ENCODE results near the gene KLHL25. TPM values are rescaled to one million over a fixed set of nuclear protein-coding genes. Genes with fewer than 3 reads are reported as not detected.

The KLHL25 gene
- total RNA-seq, 1 experiment from 2014 or later, result 18.4 TPM

- H2BK20ac ChIP-seq (ENCODE audit: low read depth, low read length, poor library complexity, severe bottlenecking), result no peak overlapping the region
- no peak overlapping the region for H4K8ac ChIP-seq (replicated peaks; ENCODE audit: insufficient read length, low read depth, low read length)
- no peak overlapping the region for H3K27ac ChIP-seq (ENCODE audit: insufficient read length, low read depth, low read length)
- H3K9me3 ChIP-seq (ENCODE audit: control insufficient read depth, low read depth, low read length), result no peaks in the 10 kb centered on the region
- H3K79me1 ChIP-seq (ENCODE audit: insufficient read depth, low read depth, low read length, poor library complexity, severe bottlenecking), result no peaks in the 10 kb centered on the region
- peaks cover 5% of the 10 kb centered on the region; the same call in 1 of the 2 replicates for H3K4me1 ChIP-seq (ENCODE audit: insufficient read depth, low read length)
- H3K18ac ChIP-seq (ENCODE audit: insufficient read length, low read depth, low read length), result no peak overlapping the region
- H3T11ph ChIP-seq (ENCODE audit: low read length), result no peak overlapping the region
- H3K4me3 Mint-ChIP-seq, result peak overlapping the region; percentile 44 to 55; a peak in 4 of 5 replicates
- H3K23me2 ChIP-seq (ENCODE audit: insufficient read length, low read depth, low read length, poor library complexity, severe bottlenecking), result peaks cover 4% of the 10 kb centered on the region
- H2AK5ac ChIP-seq (ENCODE audit: insufficient read length, low read length), result no peak overlapping the region
- peaks cover 13 to 50% (median 40%) of the 10 kb centered on the region in 3 experiments; a peak in 6 of 7 replicates for H3K36me3 Mint-ChIP-seq (ENCODE audit: insufficient read depth in 1 of 3, low read depth in 3 of 3)
- H3K56ac ChIP-seq (ENCODE audit: insufficient read length, low read depth, low read length), result no peak overlapping the region
- H2BK120ac ChIP-seq (ENCODE audit: low read depth, low read length, poor library complexity, severe bottlenecking), result no peak overlapping the region
- peak overlapping the region; percentile 62; the same call in 1 of the 2 replicates for H3K14ac ChIP-seq (ENCODE audit: insufficient read depth, low read length)
- H3K79me2 ChIP-seq (ENCODE audit: insufficient read depth, low read length), result no peaks in the 10 kb centered on the region
- no peak overlapping the region for H3K23ac ChIP-seq (ENCODE audit: insufficient read length, low read depth, low read length)
- TF ChIP-seq CTCF (conservative IDR thresholded peaks at IDR 0.05), result no peak
- no peaks in the 10 kb centered on the region for H3K9me3 Mint-ChIP-seq
- no peak overlapping the region for H3K9ac ChIP-seq (ENCODE audit: extremely low read depth, insufficient read length, low read length)
- no CpG with 5 or more reads among the region's 27 CpGs for WGBS (ENCODE audit: extremely low coverage, insufficient read length, low lambda C conversion rate)
- H4K5ac ChIP-seq (ENCODE audit: insufficient read length, low read depth, low read length), result no peak overlapping the region
- no peaks in the 10 kb centered on the region for H3K27me3 ChIP-seq (ENCODE audit: insufficient read depth, low read length)
- H4K20me1 ChIP-seq (ENCODE audit: control insufficient read depth, insufficient read depth, insufficient read length), result no peaks in the 10 kb centered on the region
- H2BK5ac ChIP-seq (ENCODE audit: insufficient read length, low read length), result no peak overlapping the region
- no peak overlapping the region for H2BK15ac ChIP-seq (ENCODE audit: low read depth, low read length)
- peak; percentile 47 for DNase-seq
- no peak overlapping the region for H2AFZ ChIP-seq (ENCODE audit: low read length)
- H4K91ac ChIP-seq (ENCODE audit: insufficient read length, low read depth, low read length), result no peak overlapping the region
- H3K27me3 Mint-ChIP-seq (ENCODE audit: low read depth), result no peaks in the 10 kb centered on the region; the same call in 1 of the 2 replicates
- no peak overlapping the region for H2BK12ac ChIP-seq (ENCODE audit: insufficient read length, low read depth, low read length)
- H3K4me2 ChIP-seq (ENCODE audit: insufficient read depth, insufficient read length, low read length), result peak overlapping the region; percentile 57
- peak overlapping the region; percentile 92 to 97 (median 92) for H3K27ac Mint-ChIP-seq
- H3K4me1 Mint-ChIP-seq, result peaks cover 61 to 65% of the 10 kb centered on the region in 2 experiments
- no peak overlapping the region for H3K4ac ChIP-seq (ENCODE audit: low read depth, low read length)
Measured at GRCh38 chr15:85750319-85751290, 44.1 kb downstream of the KLHL25 start.
